Measurements from ENCODE around the gene MTHFR.

The MTHFR gene

DNA sequence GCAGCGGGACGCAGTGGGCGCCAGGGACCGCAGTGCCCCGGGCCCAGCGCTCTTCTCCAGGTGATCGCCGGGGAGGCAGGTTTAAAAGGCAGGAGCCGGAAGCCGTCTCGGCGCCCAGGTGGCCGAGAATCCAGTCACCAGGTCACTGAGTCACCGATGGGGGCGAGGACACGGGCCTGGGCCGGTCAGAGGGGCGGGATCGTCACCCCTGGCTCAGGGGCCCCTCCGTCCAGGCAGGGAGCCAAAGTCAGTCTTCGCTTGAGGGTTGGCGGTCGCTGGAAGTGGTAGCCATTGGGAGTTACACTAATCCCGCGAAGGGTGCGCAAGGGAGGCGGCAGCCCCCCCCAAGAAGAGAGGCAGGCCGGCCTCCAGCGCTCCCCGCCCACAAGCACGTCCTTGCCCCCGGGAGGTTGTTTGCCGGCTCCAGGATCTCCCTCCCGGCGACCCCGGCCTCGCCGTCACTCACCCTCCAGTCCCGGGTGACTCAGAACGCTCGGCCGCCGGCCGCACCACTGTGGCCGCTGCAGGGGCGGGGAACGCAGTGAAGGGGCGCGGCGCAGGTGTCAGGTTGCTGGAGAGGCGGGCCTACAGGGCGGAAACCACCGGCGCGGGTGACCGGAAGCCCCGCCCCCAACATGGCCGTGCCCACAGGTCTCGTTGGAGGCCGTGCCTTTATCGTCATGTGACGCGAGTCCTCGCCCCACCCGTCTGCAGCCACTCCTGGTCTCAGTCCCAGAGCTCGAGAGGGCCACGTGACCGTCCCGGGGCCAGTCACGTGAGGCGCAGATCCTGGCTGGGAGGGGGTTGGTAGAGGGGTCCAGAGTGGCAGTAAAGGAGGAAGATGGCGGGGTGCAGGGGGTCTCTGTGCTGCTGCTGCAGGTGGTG, at the start of gene MTHFR, which contains the start of gene CLCN6 (continued):
- peak; percentile 48; the same call in 1 of the 2 replicates for TF ChIP-seq ZNF610 (tag by site-specific recombination; IDR thresholded peaks at IDR 0.05; ENCODE audit: borderline replicate concordance)
- peak; percentile 91 for TF ChIP-seq SCRT2 (tag by site-specific recombination; IDR thresholded peaks at IDR 0.05)
- TF ChIP-seq, protein P1, sequence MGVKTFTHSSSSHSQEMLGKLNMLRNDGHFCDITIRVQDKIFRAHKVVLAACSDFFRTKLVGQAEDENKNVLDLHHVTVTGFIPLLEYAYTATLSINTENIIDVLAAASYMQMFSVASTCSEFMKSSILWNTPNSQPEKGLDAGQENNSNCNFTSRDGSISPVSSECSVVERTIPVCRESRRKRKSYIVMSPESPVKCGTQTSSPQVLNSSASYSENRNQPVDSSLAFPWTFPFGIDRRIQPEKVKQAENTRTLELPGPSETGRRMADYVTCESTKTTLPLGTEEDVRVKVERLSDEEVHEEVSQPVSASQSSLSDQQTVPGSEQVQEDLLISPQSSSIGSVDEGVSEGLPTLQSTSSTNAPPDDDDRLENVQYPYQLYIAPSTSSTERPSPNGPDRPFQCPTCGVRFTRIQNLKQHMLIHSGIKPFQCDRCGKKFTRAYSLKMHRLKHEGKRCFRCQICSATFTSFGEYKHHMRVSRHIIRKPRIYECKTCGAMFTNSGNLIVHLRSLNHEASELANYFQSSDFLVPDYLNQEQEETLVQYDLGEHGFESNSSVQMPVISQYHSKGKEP (tag by site-specific recombination; IDR thresholded peaks at IDR 0.05): no peak
- peak; percentile 76 for TF ChIP-seq SP7 (tag by site-specific recombination; IDR thresholded peaks at IDR 0.05)
- TF ChIP-seq ZNF146 (tag by site-specific recombination; IDR thresholded peaks at IDR 0.05): 0 out of 2 replicates have a peak, but pooled peaks have one; percentile 2
- TF ChIP-seq ZNF792 (tag by site-specific recombination; IDR thresholded peaks at IDR 0.05): no peak
- TF ChIP-seq ZSCAN16 (tag by site-specific recombination; IDR thresholded peaks at IDR 0.05): no peak
- TF ChIP-seq ZNF670 (tag by site-specific recombination; IDR thresholded peaks at IDR 0.05; ENCODE audit: low read depth): no peak
- TF ChIP-seq, protein P2, sequence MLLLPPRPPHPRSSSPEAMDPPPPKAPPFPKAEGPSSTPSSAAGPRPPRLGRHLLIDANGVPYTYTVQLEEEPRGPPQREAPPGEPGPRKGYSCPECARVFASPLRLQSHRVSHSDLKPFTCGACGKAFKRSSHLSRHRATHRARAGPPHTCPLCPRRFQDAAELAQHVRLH (tag by site-specific recombination; IDR thresholded peaks at IDR 0.05): peak; percentile 89
- TF ChIP-seq ZNF423 (tag by site-specific recombination; IDR thresholded peaks at IDR 0.05): peak; percentile 38
- TF ChIP-seq KLF8 (tag by site-specific recombination; IDR thresholded peaks at IDR 0.05): peak; percentile 95
- TF ChIP-seq ZBTB21 (tag by site-specific recombination; IDR thresholded peaks at IDR 0.05): peak; percentile 81
- TF ChIP-seq ZNF140 (tag by site-specific recombination; IDR thresholded peaks at IDR 0.05): no peak
- no peak for TF ChIP-seq ZNF184 (tag by site-specific recombination; IDR thresholded peaks at IDR 0.05)
- TF ChIP-seq ZNF623 (tag by site-specific recombination; IDR thresholded peaks at IDR 0.05): no peak
- TF ChIP-seq, protein P3, sequence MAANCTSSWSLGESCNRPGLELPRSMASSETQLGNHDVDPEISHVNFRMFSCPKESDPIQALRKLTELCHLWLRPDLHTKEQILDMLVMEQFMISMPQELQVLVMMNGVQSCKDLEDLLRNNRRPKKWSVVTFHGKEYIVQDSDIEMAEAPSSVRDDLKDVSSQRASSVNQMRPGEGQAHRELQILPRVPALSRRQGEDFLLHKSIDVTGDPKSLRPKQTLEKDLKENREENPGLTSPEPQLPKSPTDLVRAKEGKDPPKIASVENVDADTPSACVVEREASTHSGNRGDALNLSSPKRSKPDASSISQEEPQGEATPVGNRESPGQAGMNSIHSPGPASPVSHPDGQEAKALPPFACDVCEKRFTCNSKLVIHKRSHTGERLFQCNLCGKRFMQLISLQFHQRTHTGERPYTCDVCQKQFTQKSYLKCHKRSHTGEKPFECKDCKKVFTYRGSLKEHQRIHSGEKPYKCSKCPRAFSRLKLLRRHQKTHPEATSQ (tag by site-specific recombination; IDR thresholded peaks at IDR 0.05): no peak; the same call in 1 of the 2 replicates
- TF ChIP-seq, protein P4, sequence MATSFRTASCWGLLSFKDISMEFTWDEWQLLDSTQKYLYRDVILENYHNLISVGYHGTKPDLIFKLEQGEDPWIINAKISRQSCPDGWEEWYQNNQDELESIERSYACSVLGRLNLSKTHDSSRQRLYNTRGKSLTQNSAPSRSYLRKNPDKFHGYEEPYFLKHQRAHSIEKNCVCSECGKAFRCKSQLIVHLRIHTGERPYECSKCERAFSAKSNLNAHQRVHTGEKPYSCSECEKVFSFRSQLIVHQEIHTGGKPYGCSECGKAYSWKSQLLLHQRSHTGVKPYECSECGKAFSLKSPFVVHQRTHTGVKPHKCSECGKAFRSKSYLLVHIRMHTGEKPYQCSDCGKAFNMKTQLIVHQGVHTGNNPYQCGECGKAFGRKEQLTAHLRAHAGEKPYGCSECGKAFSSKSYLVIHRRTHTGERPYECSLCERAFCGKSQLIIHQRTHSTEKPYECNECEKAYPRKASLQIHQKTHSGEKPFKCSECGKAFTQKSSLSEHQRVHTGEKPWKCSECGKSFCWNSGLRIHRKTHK (tag by site-specific recombination; IDR thresholded peaks at IDR 0.05): no peak
- no peak for TF ChIP-seq ZNF433 (tag by site-specific recombination; IDR thresholded peaks at IDR 0.05; ENCODE audit: low read depth)
- TF ChIP-seq ZNF473 (tag by site-specific recombination; IDR thresholded peaks at IDR 0.05): no peak
- no peak for TF ChIP-seq ZNF791 (tag by site-specific recombination; IDR thresholded peaks at IDR 0.05)
- TF ChIP-seq ZBTB7A (tag by site-specific recombination; IDR thresholded peaks at IDR 0.05; ENCODE audit: low read depth): 0 out of 2 replicates have a peak, but pooled peaks have one; percentile 76
- no peak for TF ChIP-seq ZNF510 (tag by site-specific recombination; IDR thresholded peaks at IDR 0.05; ENCODE audit: insufficient replicate concordance)
- TF ChIP-seq EGR2 (tag by site-specific recombination; IDR thresholded peaks at IDR 0.05; ENCODE audit: low read depth): peak; percentile 54
- TF ChIP-seq, protein P5, sequence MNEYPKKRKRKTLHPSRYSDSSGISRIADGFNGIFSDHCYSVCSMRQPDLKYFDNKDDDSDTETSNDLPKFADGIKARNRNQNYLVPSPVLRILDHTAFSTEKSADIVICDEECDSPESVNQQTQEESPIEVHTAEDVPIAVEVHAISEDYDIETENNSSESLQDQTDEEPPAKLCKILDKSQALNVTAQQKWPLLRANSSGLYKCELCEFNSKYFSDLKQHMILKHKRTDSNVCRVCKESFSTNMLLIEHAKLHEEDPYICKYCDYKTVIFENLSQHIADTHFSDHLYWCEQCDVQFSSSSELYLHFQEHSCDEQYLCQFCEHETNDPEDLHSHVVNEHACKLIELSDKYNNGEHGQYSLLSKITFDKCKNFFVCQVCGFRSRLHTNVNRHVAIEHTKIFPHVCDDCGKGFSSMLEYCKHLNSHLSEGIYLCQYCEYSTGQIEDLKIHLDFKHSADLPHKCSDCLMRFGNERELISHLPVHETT (tag by site-specific recombination; IDR thresholded peaks at IDR 0.05): no peak
- TF ChIP-seq ZNF626 (tag by site-specific recombination; IDR thresholded peaks at IDR 0.05): no peak
- no peak; the same call in 1 of the 2 replicates for TF ChIP-seq ZNF394 (tag by site-specific recombination; IDR thresholded peaks at IDR 0.05; ENCODE audit: borderline replicate concordance)
- TF ChIP-seq ZNF221 (tag by site-specific recombination; IDR thresholded peaks at IDR 0.05; ENCODE audit: borderline replicate concordance): no peak
- TF ChIP-seq, protein P6, sequence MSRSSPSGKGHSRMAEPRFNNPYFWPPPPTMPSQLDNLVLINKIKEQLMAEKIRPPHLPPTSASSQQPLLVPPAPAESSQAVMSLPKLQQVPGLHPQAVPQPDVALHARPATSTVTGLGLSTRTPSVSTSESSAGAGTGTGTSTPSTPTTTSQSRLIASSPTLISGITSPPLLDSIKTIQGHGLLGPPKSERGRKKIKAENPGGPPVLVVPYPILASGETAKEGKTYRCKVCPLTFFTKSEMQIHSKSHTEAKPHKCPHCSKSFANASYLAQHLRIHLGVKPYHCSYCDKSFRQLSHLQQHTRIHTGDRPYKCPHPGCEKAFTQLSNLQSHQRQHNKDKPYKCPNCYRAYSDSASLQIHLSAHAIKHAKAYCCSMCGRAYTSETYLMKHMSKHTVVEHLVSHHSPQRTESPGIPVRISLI (tag by site-specific recombination; IDR thresholded peaks at IDR 0.05): no peak
- TF ChIP-seq ZNF521 (tag by site-specific recombination; IDR thresholded peaks at IDR 0.05): no peak
- no peak for TF ChIP-seq ZNF658 (tag by site-specific recombination; IDR thresholded peaks at IDR 0.05)
- no peak for TF ChIP-seq ZNF514 (tag by site-specific recombination; IDR thresholded peaks at IDR 0.05)
- no peak for TF ChIP-seq ZNF121 (tag by site-specific recombination; IDR thresholded peaks at IDR 0.05)
- no peak for TF ChIP-seq ZNF48 (tag by site-specific recombination; IDR thresholded peaks at IDR 0.05)

All from HEK293 (cell line).